Small intestine (tissue), 7 donors: Measurements from ENCODE around the gene HOXD3. TPM values are rescaled to one million over a fixed set of nuclear protein-coding genes. Genes with fewer than 3 reads are reported as not detected.

ENCODE experiments used
- DNase-seq, 2 donors: peaks; one replicate each; pipeline versions ENCODE4 v3.0.0 to v3.0.0-alpha.2; 2013
- FAIRE-seq: peaks from 2 replicates; lab custom pipeline; 2012; peaks lifted over from hg19 to GRCh38; lab: Jason Lieb, UNC
- H3K27ac ChIP-seq, 3 donors: one replicate each; pipeline ENCODE4 v1.5.1; 2013; ENCODE audit warnings: low read length in 2 of 3, mild to moderate bottlenecking in 2 of 3, control low read depth in 1 of 3, inconsistent platforms in 1 of 3, low read depth in 1 of 3, moderate library complexity in 1 of 3
- H3K27me3 ChIP-seq, 3 donors: one replicate each; pipeline ENCODE4 v1.6.1; 2013; ENCODE audit warnings: low read length in 3 of 3, inconsistent platforms in 1 of 3; ENCODE audit not compliant: control insufficient read depth in 3 of 3, insufficient read depth in 3 of 3
- H3K36me3 ChIP-seq, 3 donors: one replicate each; pipeline ENCODE4 v1.6.1; 2013; ENCODE audit warnings: low read length in 3 of 3, inconsistent platforms in 1 of 3, low read depth in 1 of 3, mild to moderate bottlenecking in 1 of 3, moderate library complexity in 1 of 3; ENCODE audit not compliant: control insufficient read depth in 3 of 3, insufficient read depth in 2 of 3
- H3K4me1 ChIP-seq, 3 donors: one replicate each; pipeline ENCODE4 v1.6.1; 2013; ENCODE audit warnings: low read length in 2 of 3, inconsistent platforms in 1 of 3, low read depth in 1 of 3, mild to moderate bottlenecking in 1 of 3, moderate library complexity in 1 of 3; ENCODE audit not compliant: control insufficient read depth in 3 of 3, insufficient read depth in 2 of 3
- H3K4me3 ChIP-seq, 3 donors: one replicate each; pipeline ENCODE4 v1.5.1; 2013; ENCODE audit warnings: low read length in 3 of 3, control low read depth in 1 of 3, inconsistent platforms in 1 of 3, low read depth in 1 of 3, mild to moderate bottlenecking in 1 of 3, moderate library complexity in 1 of 3
- H3K9me3 ChIP-seq, 2 donors: one replicate each; pipeline ENCODE4 v1.6.1; 2013; ENCODE audit warnings: low read depth in 1 of 2, low read length in 1 of 2; ENCODE audit not compliant: control insufficient read depth in 2 of 2, insufficient read depth in 1 of 2
- WGBS, 3 donors: extraction: QIAGEN DNeasy Blood & Tissue Kit; methylation state at CpG; one replicate each; pipeline ENCODE4 v1.1.7; 2013; 5-methylcytosine and 5-hydroxymethylcytosine counted together
- polyA plus RNA-seq, 4 donors: library from polyadenylated mRNA; stranded (reverse) in 3 of 4; unstranded in 1 of 4; fragments of 200-250 nt in 3 of 4; fragments of 120-200 nt in 1 of 4; gene quantifications; one replicate each; pipeline versions ENCODE4 v1.2.1 to v1.2.3, GENCODE V29; 2013
- donor health status: healthy with polysubstance abuse.
- donor health status: control.
- donor health status: control.
- donor health status: Bipolar disorder and iron deficiency.
- donor health status: healthy.

The HOXD3 gene
- polyA plus RNA-seq, 4 donors: 0.98 to 5.2 TPM; not detected in 2

GRCh38 chr2:176178757-176179295 lies 21.7 kb downstream of the HOXD3 start:
- DNase-seq (no peak), FAIRE-seq (no peak)
- no peak overlapping the region for H3K4me3 ChIP-seq
- 26 to 33% (median 29%) methylated on average over 7 of the region's 7 CpGs for WGBS, 3 donors
- H3K27me3 ChIP-seq: peaks cover 5 to 80% (median 39%) of the 10 kb centered on the region in 3 donors
- H3K9me3 ChIP-seq: no peaks in the 10 kb centered on the region
- no peaks in the 10 kb centered on the region for H3K36me3 ChIP-seq
- peak overlapping the region in 1 of 3 donors; percentile 40 for H3K27ac ChIP-seq
- no peaks in the 10 kb centered on the region for H3K4me1 ChIP-seq

GRCh38 chr2:176181551-176181950 lies 24.4 kb downstream of the HOXD3 start:
- no peak for FAIRE-seq
- Histone ChIP-seq H3K36me3 (no peaks in the 10 kb centered on the region), H3K4me1 (no peaks in the 10 kb centered on the region), H3K9me3 (no peaks in the 10 kb centered on the region), H3K27ac (no peak overlapping the region), H3K4me3 (no peak overlapping the region), H3K27me3 (peaks cover 0 to 68% (median 28%) of the 10 kb centered on the region in 3 donors)
- 66 to 87% (median 82%) methylated on average over 3 of the region's 3 CpGs for WGBS, 3 donors
- no peak for DNase-seq

- Histone ChIP-seq H3K4me3 (no peak overlapping the region), H3K27ac (no peak overlapping the region), H3K36me3 (no peaks in the 10 kb centered on the region), H3K9me3 (no peaks in the 10 kb centered on the region), H3K4me1 (peaks cover 0 to 1% (median 0%) of the 10 kb centered on the region in 3 donors), H3K27me3 (peaks cover 0 to 63% (median 27%) of the 10 kb centered on the region in 3 donors)
- 63 to 79% (median 78%) methylated on average over 3 of the region's 3 CpGs for WGBS, 3 donors
- DNase-seq (no peak), FAIRE-seq (no peak)
Measured at GRCh38 chr2:176182671-176183070, 25.6 kb downstream of the HOXD3 start.

- H3K4me3 ChIP-seq: no peak overlapping the region
- 61 to 73% (median 67%) methylated on average over 2 of the region's 2 CpGs for WGBS, 3 donors
- H3K9me3 ChIP-seq: no peaks in the 10 kb centered on the region
- no peaks in the 10 kb centered on the region for H3K36me3 ChIP-seq
- H3K27me3 ChIP-seq: peaks cover 4 to 61% (median 35%) of the 10 kb centered on the region in 3 donors
- DNase-seq (no peak), FAIRE-seq (no peak)
- no peak overlapping the region for H3K27ac ChIP-seq
- peaks cover 0 to 4% (median 0%) of the 10 kb centered on the region in 3 donors for H3K4me1 ChIP-seq
Measured at GRCh38 chr2:176184749-176185148, 27.6 kb downstream of the HOXD3 start.

GRCh38 chr2:176186024-176186423 lies 28.9 kb downstream of the HOXD3 start:
- 88 to 91% (median 91%) methylated on average over 2 of the region's 2 CpGs for WGBS, 3 donors
- Histone ChIP-seq H3K27ac (no peak overlapping the region), H3K36me3 (no peaks in the 10 kb centered on the region), H3K4me1 (peaks cover 0 to 4% (median 0%) of the 10 kb centered on the region in 3 donors), H3K4me3 (no peak overlapping the region), H3K27me3 (peaks cover 4 to 63% (median 37%) of the 10 kb centered on the region in 3 donors), H3K9me3 (no peaks in the 10 kb centered on the region)
- FAIRE-seq (no peak), DNase-seq (no peak)

- Histone ChIP-seq H3K4me1 (peaks cover 0 to 4% (median 0%) of the 10 kb centered on the region in 3 donors), H3K36me3 (no peaks in the 10 kb centered on the region), H3K27me3 (peaks cover 4 to 67% (median 36%) of the 10 kb centered on the region in 3 donors), H3K4me3 (peak overlapping the region in 2 of 3 donors; percentile 36 to 48), H3K9me3 (no peaks in the 10 kb centered on the region), H3K27ac (peak overlapping the region in 1 of 3 donors; percentile 39)
- 2 to 4% (median 4%) methylated on average over 13 of the region's 13 CpGs for WGBS, 3 donors
- no peak for FAIRE-seq
- peak in 1 of 2 donors; percentile 64 for DNase-seq
Measured at GRCh38 chr2:176187200-176187898, 30.2 kb downstream of the HOXD3 start.

- peaks cover 4 to 65% (median 36%) of the 10 kb centered on the region in 3 donors for H3K27me3 ChIP-seq
- H3K4me3 ChIP-seq: peak within 1 kb of the TSS; percentile 44 to 56 (median 48)
- no peaks in the 10 kb centered on the region for H3K36me3 ChIP-seq
- DNase-seq (peak in 1 of 2 donors; percentile 73), FAIRE-seq (no peak)
- no peaks in the 10 kb centered on the region for H3K9me3 ChIP-seq
- H3K27ac ChIP-seq: peak within 1 kb of the TSS in 2 of 3 donors; percentile 39 to 46
- 1 to 4% (median 2%) methylated on average over 58 to 68 of the region's 68 CpGs for WGBS, 3 donors
- H3K4me1 ChIP-seq: peaks cover 0 to 4% (median 0%) of the 10 kb centered on the region in 3 donors
Measured at GRCh38 chr2:176187899-176188773, 31.0 kb downstream of the HOXD3 start, which contains the start of gene HOXD1. HOXD1 (plus strand) TSS chr2:176188668; CDS start chr2:176188802, 134 bp downstream.
